Loucy (cell line): ENCODE data around the gene NAT9.

Experiments used
- H2AFZ ChIP-seq: fragments of 200-600 bp; sonication (generic); 2 replicates; pipeline ENCODE4 v1.6.0; 2016; ENCODE audit warnings: antibody characterized with exemption, mild to moderate bottlenecking, low read length, moderate library complexity
- H3F3A ChIP-seq: fragments of 200-600 bp; 2 replicates; pipeline ENCODE4 v1.6.0; 2016; ENCODE audit warnings: antibody characterized with exemption, low read depth, mild to moderate bottlenecking
- H3K27me3 ChIP-seq: fragments of 200-600 bp; sonication (generic); 2 replicates; pipeline ENCODE4 v1.6.1; 2014; ENCODE audit warnings: low read length, mild to moderate bottlenecking; ENCODE audit not compliant: insufficient read depth, poor library complexity, severe bottlenecking
- H3K36me3 ChIP-seq: fragments of 200-600 bp; sonication (generic); 2 replicates; pipeline ENCODE4 v1.6.1; 2016; ENCODE audit warnings: low read length; ENCODE audit not compliant: insufficient read depth
- H3K4me1 ChIP-seq: fragments of 200-600 bp; sonication (generic); 2 replicates; pipeline ENCODE4 v1.5.1; 2014; ENCODE audit warnings: low read length, mild to moderate bottlenecking; ENCODE audit not compliant: insufficient read depth, poor library complexity, severe bottlenecking
- H3K4me2 ChIP-seq: fragments of 200-600 bp; sonication (generic); 2 replicates; pipeline ENCODE4 v1.6.0; 2014; ENCODE audit warnings: antibody characterized with exemption, low read length, low read depth, mild to moderate bottlenecking; ENCODE audit not compliant: poor library complexity, severe bottlenecking
- H3K4me3 ChIP-seq: fragments of 200-600 bp; sonication (generic); 2 replicates; pipeline ENCODE4 v1.5.1; 2014; ENCODE audit warnings: low read length, mild to moderate bottlenecking, mixed read lengths; ENCODE audit not compliant: poor library complexity, severe bottlenecking
- H3K79me2 ChIP-seq: fragments of 200-600 bp; sonication (generic); 2 replicates; pipeline ENCODE4 v1.6.1; 2014; ENCODE audit warnings: low read length; ENCODE audit not compliant: insufficient read depth
- H3K9ac ChIP-seq: fragments of 200-600 bp; sonication (generic); 2 replicates; pipeline ENCODE4 v1.6.0; 2014; ENCODE audit warnings: mild to moderate bottlenecking, low read depth, low read length, moderate library complexity; ENCODE audit not compliant: poor library complexity, severe bottlenecking
- H3K9me2 ChIP-seq: fragments of 200-600 bp; sonication (generic); replicated peaks from 2 replicates; pipeline ENCODE4 v1.6.1; 2016; ENCODE audit warnings: low read depth, low read length, mixed read lengths
- H3K9me3 ChIP-seq: fragments of 200-600 bp; sonication (generic); 2 replicates; pipeline ENCODE4 v1.6.1; 2014; ENCODE audit warnings: mild to moderate bottlenecking, antibody characterized with exemption, low read length, low read depth; ENCODE audit not compliant: insufficient read depth
- H4K20me1 ChIP-seq: fragments of 200-600 bp; sonication (generic); 2 replicates; pipeline ENCODE4 v1.6.0; 2014; ENCODE audit warnings: antibody characterized with exemption, low read length, mild to moderate bottlenecking; ENCODE audit not compliant: insufficient read depth, poor library complexity, severe bottlenecking
- EZH2phosphoT487 ChIP-seq: fragments of 200-600 bp; IDR thresholded peaks from 2 replicates; pipeline ENCODE4 v1.6.1; 2018; ENCODE audit warnings: antibody characterized with exemption, mild to moderate bottlenecking, moderate library complexity, borderline replicate concordance
- TF ChIP-seq, protein P1 (sequence below): fragments of 200-600 bp; sonication (generic); conservative IDR thresholded peaks from 2 replicates; pipeline ENCODE4 v1.5.1; 2014; ENCODE audit warnings: mild to moderate bottlenecking, antibody characterized with exemption, low read length

The NAT9 gene

GRCh38 chr17:74785096-74785980 is 9.2 kb upstream of the NAT9 start:
- H3K9ac ChIP-seq, result peak overlapping the region; percentile 1

GRCh38 chr17:74784125-74784810 is 8.1 kb upstream of the NAT9 start:
- Histone ChIP-seq H3K4me3 (no peak overlapping the region), H3F3A (no peaks in the 10 kb centered on the region), H3K4me2 (peak overlapping the region; percentile 45), H3K79me2 (peaks cover 18% of the 10 kb centered on the region; the same call in 1 of the 2 replicates), H3K4me1 (peaks cover 38% of the 10 kb centered on the region), H2AFZ (no peak overlapping the region), H3K9me2 (no peaks in the 10 kb centered on the region), H3K9me3 (no peaks in the 10 kb centered on the region), H3K27me3 (no peaks in the 10 kb centered on the region), H3K36me3 (no peaks in the 10 kb centered on the region), H3K9ac (no peak overlapping the region), H4K20me1 (no peaks in the 10 kb centered on the region)
- TF ChIP-seq EZH2phosphoT487, result no peak
- TF ChIP-seq, protein P1, sequence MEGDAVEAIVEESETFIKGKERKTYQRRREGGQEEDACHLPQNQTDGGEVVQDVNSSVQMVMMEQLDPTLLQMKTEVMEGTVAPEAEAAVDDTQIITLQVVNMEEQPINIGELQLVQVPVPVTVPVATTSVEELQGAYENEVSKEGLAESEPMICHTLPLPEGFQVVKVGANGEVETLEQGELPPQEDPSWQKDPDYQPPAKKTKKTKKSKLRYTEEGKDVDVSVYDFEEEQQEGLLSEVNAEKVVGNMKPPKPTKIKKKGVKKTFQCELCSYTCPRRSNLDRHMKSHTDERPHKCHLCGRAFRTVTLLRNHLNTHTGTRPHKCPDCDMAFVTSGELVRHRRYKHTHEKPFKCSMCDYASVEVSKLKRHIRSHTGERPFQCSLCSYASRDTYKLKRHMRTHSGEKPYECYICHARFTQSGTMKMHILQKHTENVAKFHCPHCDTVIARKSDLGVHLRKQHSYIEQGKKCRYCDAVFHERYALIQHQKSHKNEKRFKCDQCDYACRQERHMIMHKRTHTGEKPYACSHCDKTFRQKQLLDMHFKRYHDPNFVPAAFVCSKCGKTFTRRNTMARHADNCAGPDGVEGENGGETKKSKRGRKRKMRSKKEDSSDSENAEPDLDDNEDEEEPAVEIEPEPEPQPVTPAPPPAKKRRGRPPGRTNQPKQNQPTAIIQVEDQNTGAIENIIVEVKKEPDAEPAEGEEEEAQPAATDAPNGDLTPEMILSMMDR, result no peak

More at GRCh38 chr17:74785096-74785980, 9.2 kb upstream of the NAT9 start:
- peaks cover 27% of the 10 kb centered on the region for H3K4me1 ChIP-seq
- H3K9me3 ChIP-seq, result no peaks in the 10 kb centered on the region
- peak overlapping the region; percentile 45 for H3K4me2 ChIP-seq
- 0 out of 2 replicates have a peak, but pooled peaks cover 5% of the 10 kb centered on the region for H3K36me3 ChIP-seq
- H2AFZ ChIP-seq, result no peak overlapping the region
- no peaks in the 10 kb centered on the region for H3K27me3 ChIP-seq
- TF ChIP-seq, protein P1, result peak; percentile 23
- TF ChIP-seq EZH2phosphoT487, result no peak
- peaks cover 13% of the 10 kb centered on the region; the same call in 1 of the 2 replicates for H3K79me2 ChIP-seq
- no peaks in the 10 kb centered on the region for H3K9me2 ChIP-seq
- no peaks in the 10 kb centered on the region for H3F3A ChIP-seq
- H3K4me3 ChIP-seq, result no peak overlapping the region
- no peaks in the 10 kb centered on the region for H4K20me1 ChIP-seq

GRCh38 chr17:74782571-74782970 is 6.4 kb upstream of the NAT9 start:
- H3K4me3 ChIP-seq, result no peak overlapping the region
- H3K9me2 ChIP-seq, result no peaks in the 10 kb centered on the region
- H3K36me3 ChIP-seq, result no peaks in the 10 kb centered on the region
- no peaks in the 10 kb centered on the region for H4K20me1 ChIP-seq
- H3K4me2 ChIP-seq, result no peak overlapping the region
- H3K9ac ChIP-seq, result no peak overlapping the region
- H3K4me1 ChIP-seq, result peaks cover 48% of the 10 kb centered on the region
- TF ChIP-seq EZH2phosphoT487, result no peak
- TF ChIP-seq, protein P1, result no peak
- no peaks in the 10 kb centered on the region for H3K27me3 ChIP-seq
- no peak overlapping the region for H2AFZ ChIP-seq
- peaks cover 32% of the 10 kb centered on the region; the same call in 1 of the 2 replicates for H3K79me2 ChIP-seq
- no peaks in the 10 kb centered on the region for H3F3A ChIP-seq
- H3K9me3 ChIP-seq, result no peaks in the 10 kb centered on the region
